Measurements from ENCODE around the gene MACIR. TPM values are rescaled to one million over a fixed set of nuclear protein-coding genes. Genes with fewer than 3 reads are reported as not detected.
A peak's percentile ranks its signal among the peaks of the same experiment; 100 is the strongest.

MACIR gene
- total RNA-seq, 2 experiments from 2014 or later: 1.3 to 1.6 TPM

- Histone ChIP-seq H3K27me3 (ENCODE audit: control insufficient read depth in 1 of 2, insufficient read depth in 2 of 2, low read length in 2 of 2) (no peaks in the 10 kb centered on the region), H3K36me3 (ENCODE audit: insufficient read depth, low read length) (no peaks in the 10 kb centered on the region), H3K4me1 (ENCODE audit: insufficient read depth, low read length) (no peaks in the 10 kb centered on the region), H3K9me3 (ENCODE audit: control insufficient read depth in 1 of 2, insufficient read depth in 1 of 2, low read length in 2 of 2) (no peaks in the 10 kb centered on the region), H3K4me3 (ENCODE audit: low read length) (no peak overlapping the region), H3K27ac (ENCODE audit: low read depth in 1 of 2, low read length in 2 of 2) (no peak overlapping the region)
- no peaks in the 10 kb centered on the region for H3K27me3 Mint-ChIP-seq
- ATAC-seq (ENCODE audit: poor library complexity): no peak
- peaks cover 19% of the 10 kb centered on the region for H3K36me3 Mint-ChIP-seq (ENCODE audit: low read depth)
- POLR2A ChIA-PET: no interaction called here
- peak overlapping the region; percentile 11 for H3K27ac Mint-ChIP-seq
- H3K9me3 Mint-ChIP-seq: no peaks in the 10 kb centered on the region
- TF ChIP-seq CTCF (IDR thresholded peaks at IDR 0.05): no peak
- intact Hi-C loops (cut with DNase I, micrococcal nuclease): no loop called here
- H3K4me3 Mint-ChIP-seq: no peak overlapping the region
- H3K4me1 Mint-ChIP-seq (ENCODE audit: low read depth): peaks cover 30% of the 10 kb centered on the region
- peak in 3 of 14 experiments; percentile 7 to 44 (median 8) for DNase-seq
- CTCF ChIA-PET: no interaction called here
Observed at GRCh38 chr5:103211576-103212561, 46.7 kb upstream of the MACIR start.

GRCh38 chr5:103216137-103216536 lies 42.4 kb upstream of the MACIR start:
- CTCF ChIA-PET: interaction anchor here (1.8 kb wide), 1 partner anchor 9 kb away, joined by 5 read pairs; no protein-coding TSS in a partner anchor
- no peak for ATAC-seq (ENCODE audit: poor library complexity)
- no peaks in the 10 kb centered on the region for H3K9me3 Mint-ChIP-seq
- H3K4me3 ChIP-seq (ENCODE audit: low read length): no peak overlapping the region
- H3K4me3 Mint-ChIP-seq: no peak overlapping the region
- no peaks in the 10 kb centered on the region for H3K36me3 ChIP-seq (ENCODE audit: insufficient read depth, low read length)
- intact Hi-C loops (cut with DNase I, micrococcal nuclease): no loop called here
- no peak for TF ChIP-seq CTCF (IDR thresholded peaks at IDR 0.05)
- POLR2A ChIA-PET: no interaction called here
- H3K27me3 Mint-ChIP-seq: no peaks in the 10 kb centered on the region
- no peaks in the 10 kb centered on the region for H3K27me3 ChIP-seq (ENCODE audit: control insufficient read depth in 1 of 2, insufficient read depth in 2 of 2, low read length in 2 of 2)
- H3K36me3 Mint-ChIP-seq (ENCODE audit: low read depth): peaks cover 6% of the 10 kb centered on the region
- H3K4me1 ChIP-seq (ENCODE audit: insufficient read depth, low read length): no peaks in the 10 kb centered on the region
- H3K27ac Mint-ChIP-seq: no peak overlapping the region
- peaks cover 11% of the 10 kb centered on the region for H3K4me1 Mint-ChIP-seq (ENCODE audit: low read depth)
- no peak for DNase-seq
- H3K9me3 ChIP-seq (ENCODE audit: control insufficient read depth in 1 of 2, insufficient read depth in 1 of 2, low read length in 2 of 2): no peaks in the 10 kb centered on the region
- no peak overlapping the region for H3K27ac ChIP-seq (ENCODE audit: low read depth in 1 of 2, low read length in 2 of 2)

GRCh38 chr5:103216697-103217096 lies 41.9 kb upstream of the MACIR start:
- Histone ChIP-seq H3K27ac (ENCODE audit: low read depth in 1 of 2, low read length in 2 of 2) (no peak overlapping the region), H3K27me3 (ENCODE audit: control insufficient read depth in 1 of 2, insufficient read depth in 2 of 2, low read length in 2 of 2) (no peaks in the 10 kb centered on the region), H3K36me3 (ENCODE audit: insufficient read depth, low read length) (no peaks in the 10 kb centered on the region), H3K4me3 (ENCODE audit: low read length) (no peak overlapping the region), H3K9me3 (ENCODE audit: control insufficient read depth in 1 of 2, insufficient read depth in 1 of 2, low read length in 2 of 2) (no peaks in the 10 kb centered on the region), H3K4me1 (ENCODE audit: insufficient read depth, low read length) (no peaks in the 10 kb centered on the region)
- H3K9me3 Mint-ChIP-seq: no peaks in the 10 kb centered on the region
- no peak overlapping the region for H3K27ac Mint-ChIP-seq
- no peaks in the 10 kb centered on the region for H3K27me3 Mint-ChIP-seq
- CTCF ChIA-PET: interaction anchor here (1.1 to 1.8 kb wide), 2 partner anchors 8 to 15 kb away, joined by 3 to 5 read pairs; no protein-coding TSS in a partner anchor
- DNase-seq (no peak), ATAC-seq (ENCODE audit: poor library complexity) (no peak)
- intact Hi-C loops (cut with DNase I, micrococcal nuclease): no loop called here
- POLR2A ChIA-PET: no interaction called here
- H3K4me1 Mint-ChIP-seq (ENCODE audit: low read depth): peaks cover 6% of the 10 kb centered on the region
- TF ChIP-seq CTCF (IDR thresholded peaks at IDR 0.05): no peak
- H3K36me3 Mint-ChIP-seq (ENCODE audit: low read depth): peaks cover 6% of the 10 kb centered on the region
- no peak overlapping the region for H3K4me3 Mint-ChIP-seq
